ENCODE results near the gene CELF4. TPM values are rescaled to one million over a fixed set of nuclear protein-coding genes. Genes with fewer than 3 reads are reported as not detected.

Gene CELF4
- total and polyA plus RNA-seq, 12 donors: 0.42 to 16.9 (median 3.9) TPM; not detected in 1

- Histone ChIP-seq H3K4me1 (replicated peaks in 1 of 2) (no peaks in the 10 kb centered on the region), H3K4me3 (no peak overlapping the region), H3K36me3 (replicated peaks in 1 of 2) (no peaks in the 10 kb centered on the region), H3K9me3 (replicated peaks in 1 of 3) (no peaks in the 10 kb centered on the region), H3K27ac (no peak overlapping the region), H3K27me3 (no peaks in the 10 kb centered on the region)
- DNase-seq: no peak
- intact Hi-C loops (cut with DNase I): loop anchor here in 1 of 2 donors (10.0 kb wide), 1 partner anchor 65 kb away; no protein-coding TSS in a partner anchor
- 82 to 96% (median 88%) methylated on average over 3 of the region's 3 CpGs for WGBS, 4 donors
- TF ChIP-seq CTCF (IDR thresholded peaks at IDR 0.05) (no peak), POLR2A (IDR thresholded peaks at IDR 0.05) (no peak)
Observed at GRCh38 chr18:37309861-37310260, 255.7 kb downstream of the CELF4 start.

GRCh38 chr18:37309059-37309458, 256.5 kb downstream of the CELF4 start:
- no peaks in the 10 kb centered on the region for H3K36me3 ChIP-seq (replicated peaks in 1 of 2)
- no peak overlapping the region for H3K4me3 ChIP-seq
- intact Hi-C loops (cut with DNase I): loop anchor here in 1 of 2 donors (10.0 kb wide), 1 partner anchor 64 kb away; no protein-coding TSS in a partner anchor
- peak in 1 of 7 donors; percentile 68 for DNase-seq
- H3K4me1 ChIP-seq (replicated peaks in 1 of 2): no peaks in the 10 kb centered on the region
- TF ChIP-seq CTCF (IDR thresholded peaks at IDR 0.05) (no peak), POLR2A (IDR thresholded peaks at IDR 0.05) (no peak)
- 0 to 28% (median 13%) methylated on average over 1 of the region's 1 CpG for WGBS, 4 donors
- H3K27ac ChIP-seq: no peak overlapping the region
- H3K9me3 ChIP-seq (replicated peaks in 1 of 3): no peaks in the 10 kb centered on the region
- H3K27me3 ChIP-seq: no peaks in the 10 kb centered on the region

- Histone ChIP-seq H3K36me3 (replicated peaks in 1 of 2) (no peaks in the 10 kb centered on the region), H3K27me3 (no peaks in the 10 kb centered on the region), H3K9me3 (replicated peaks in 1 of 3) (no peaks in the 10 kb centered on the region), H3K4me1 (replicated peaks in 1 of 2) (no peaks in the 10 kb centered on the region), H3K27ac (no peak overlapping the region), H3K4me3 (no peak overlapping the region)
- TF ChIP-seq CTCF (IDR thresholded peaks at IDR 0.05): no peak
- no peak for TF ChIP-seq POLR2A (IDR thresholded peaks at IDR 0.05)
- no peak for DNase-seq
- intact Hi-C loops (cut with DNase I): loop anchor here in 1 of 2 donors (10.0 kb wide), 1 partner anchor 62 kb away; no protein-coding TSS in a partner anchor
- 82 to 88% (median 86%) methylated on average over 8 of the region's 8 CpGs for WGBS, 4 donors
Observed at GRCh38 chr18:37307181-37307580, 258.4 kb downstream of the CELF4 start.

- Histone ChIP-seq H3K4me1 (replicated peaks in 1 of 2) (no peaks in the 10 kb centered on the region), H3K36me3 (replicated peaks in 1 of 2) (no peaks in the 10 kb centered on the region), H3K4me3 (no peak overlapping the region), H3K9me3 (replicated peaks in 1 of 3) (no peaks in the 10 kb centered on the region), H3K27ac (no peak overlapping the region), H3K27me3 (no peaks in the 10 kb centered on the region)
- intact Hi-C loops (cut with DNase I): loop anchor here in 1 of 2 donors (10.0 kb wide), 1 partner anchor 62 kb away; no protein-coding TSS in a partner anchor
- 81 to 86% (median 85%) methylated on average over 8 of the region's 8 CpGs for WGBS, 4 donors
- TF ChIP-seq CTCF (IDR thresholded peaks at IDR 0.05) (no peak), POLR2A (IDR thresholded peaks at IDR 0.05) (no peak)
- no peak for DNase-seq
Observed at GRCh38 chr18:37306432-37306831, 259.2 kb downstream of the CELF4 start.
